ENCODE data around the gene CRIM1.

The CRIM1 gene

DNA sequence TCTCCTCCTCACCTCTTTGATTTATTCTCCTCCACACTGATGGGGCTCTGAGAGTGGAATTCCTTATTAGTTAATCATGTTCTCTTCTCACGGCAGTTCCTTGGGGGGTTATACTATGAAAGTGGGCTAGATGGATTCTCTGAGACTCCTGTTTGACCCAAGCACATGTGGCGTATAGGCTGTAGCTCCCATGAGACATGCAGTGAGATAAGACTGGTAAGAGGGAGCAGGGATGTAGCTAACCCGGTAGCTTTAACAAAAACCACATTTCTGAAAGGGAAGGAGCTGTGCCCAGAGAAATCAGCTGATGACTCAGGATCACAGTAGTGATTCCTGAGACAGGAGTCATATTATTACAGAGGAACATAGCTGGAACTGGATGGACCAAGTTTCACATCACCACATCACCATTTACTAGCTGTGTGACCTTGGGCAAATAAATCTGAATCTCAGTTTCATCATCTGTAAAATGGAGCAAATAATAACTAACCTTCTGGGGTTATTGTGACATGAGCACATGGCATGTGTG, 82.9 kb downstream of the CRIM1 start:
- no peak overlapping the region for H2AFZ ChIP-seq (ENCODE audit: low read depth, low read length)
- no peaks in the 10 kb centered on the region for H3K4me1 ChIP-seq (ENCODE audit: insufficient read depth, low read length)
- no peaks in the 10 kb centered on the region for H3K9me3 ChIP-seq (ENCODE audit: low read length)
- H3K36me3 ChIP-seq (ENCODE audit: insufficient read depth, low read length): peaks cover 3% of the 10 kb centered on the region
- no peaks in the 10 kb centered on the region for H3K27me3 ChIP-seq (ENCODE audit: insufficient read depth, low read length)
- H3K4me3 ChIP-seq (ENCODE audit: low read length): no peak overlapping the region

DNA sequence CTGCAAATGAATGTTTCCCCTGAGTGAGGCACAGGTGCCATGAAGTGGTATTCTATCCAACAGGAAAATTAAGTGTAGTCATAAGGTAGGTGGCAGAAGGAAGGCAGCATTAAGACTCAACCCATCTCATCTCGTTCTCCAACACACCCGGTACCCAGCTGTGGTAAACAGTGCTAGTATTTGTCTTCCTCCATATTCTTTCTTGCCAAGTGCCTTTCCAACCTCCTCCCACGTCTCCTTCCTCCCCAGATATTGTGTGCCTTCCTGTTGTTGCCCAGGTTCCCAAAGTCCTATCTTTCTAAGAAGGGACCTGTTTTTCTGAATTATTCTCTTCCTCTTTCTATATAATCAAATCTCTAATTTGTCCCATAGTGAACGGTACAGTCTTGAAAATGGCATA, 83.5 kb downstream of the CRIM1 start:
- no peaks in the 10 kb centered on the region for H3K4me1 ChIP-seq (ENCODE audit: insufficient read depth, low read length)
- H3K9me3 ChIP-seq (ENCODE audit: low read length): no peaks in the 10 kb centered on the region
- no peak overlapping the region for H3K4me3 ChIP-seq (ENCODE audit: low read length)

DNA sequence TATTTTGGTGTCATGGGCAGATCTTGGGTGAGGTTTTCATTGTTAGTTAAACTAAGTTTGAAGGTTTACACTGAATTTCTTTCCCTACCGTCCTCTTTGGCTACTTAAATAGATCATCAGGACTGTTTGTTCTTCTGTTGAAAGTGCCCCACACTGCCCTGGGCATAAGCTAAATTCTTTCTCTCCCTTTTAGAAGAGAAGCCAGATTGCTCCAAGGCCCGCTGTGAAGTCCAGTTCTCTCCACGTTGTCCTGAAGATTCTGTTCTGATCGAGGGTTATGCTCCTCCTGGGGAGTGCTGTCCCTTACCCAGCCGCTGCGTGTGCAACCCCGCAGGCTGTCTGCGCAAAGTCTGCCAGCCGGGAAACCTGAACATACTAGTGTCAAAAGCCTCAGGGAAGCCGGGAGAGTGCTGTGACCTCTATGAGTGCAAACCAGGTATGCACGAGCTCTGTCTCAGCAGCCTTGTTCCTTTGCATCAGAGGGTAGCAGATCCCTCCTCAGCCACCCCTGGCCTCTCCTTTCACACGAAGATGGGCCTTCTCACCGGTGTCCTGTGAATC, 85.6 kb downstream of the CRIM1 start:
- Histone ChIP-seq H3K36me3 (ENCODE audit: insufficient read depth, low read length) (peaks cover 7% of the 10 kb centered on the region), H3K27me3 (ENCODE audit: insufficient read depth, low read length) (no peaks in the 10 kb centered on the region), H3K9me3 (ENCODE audit: low read length) (no peaks in the 10 kb centered on the region), H3K4me1 (ENCODE audit: insufficient read depth, low read length) (peaks cover 5% of the 10 kb centered on the region), H2AFZ (ENCODE audit: low read depth, low read length) (no peak overlapping the region), H3K4me3 (ENCODE audit: low read length) (no peak overlapping the region)

More for the DNA sequence above, 83.5 kb downstream of the CRIM1 start:
- H3K27me3 ChIP-seq (ENCODE audit: insufficient read depth, low read length): no peaks in the 10 kb centered on the region
- peaks cover 7% of the 10 kb centered on the region for H3K36me3 ChIP-seq (ENCODE audit: insufficient read depth, low read length)
- no peak overlapping the region for H2AFZ ChIP-seq (ENCODE audit: low read depth, low read length)

DNA sequence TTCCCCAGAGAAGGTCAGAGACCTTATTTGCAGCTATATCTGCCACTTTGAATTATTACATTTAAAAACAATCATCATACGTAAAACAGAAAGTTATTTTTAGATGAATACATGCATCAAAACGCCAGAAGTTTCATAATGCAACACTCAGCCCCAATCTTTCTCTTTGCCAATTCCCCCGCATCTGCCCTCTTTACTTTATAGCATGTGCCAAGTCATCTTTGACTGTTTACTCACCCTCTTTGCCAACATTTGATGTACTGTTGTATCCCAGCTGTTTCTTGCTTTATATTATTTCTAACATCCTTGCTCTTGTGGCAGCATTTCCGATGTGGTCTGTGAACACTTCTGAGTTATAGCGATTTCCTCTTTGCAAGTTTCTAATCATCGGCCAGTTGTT, 86.2 kb downstream of the CRIM1 start:
- Histone ChIP-seq H3K4me1 (ENCODE audit: insufficient read depth, low read length) (peaks cover 5% of the 10 kb centered on the region), H3K9me3 (ENCODE audit: low read length) (no peaks in the 10 kb centered on the region), H3K4me3 (ENCODE audit: low read length) (no peak overlapping the region), H3K27me3 (ENCODE audit: insufficient read depth, low read length) (no peaks in the 10 kb centered on the region), H2AFZ (ENCODE audit: low read depth, low read length) (no peak overlapping the region), H3K36me3 (ENCODE audit: insufficient read depth, low read length) (peaks cover 7% of the 10 kb centered on the region)

DNA sequence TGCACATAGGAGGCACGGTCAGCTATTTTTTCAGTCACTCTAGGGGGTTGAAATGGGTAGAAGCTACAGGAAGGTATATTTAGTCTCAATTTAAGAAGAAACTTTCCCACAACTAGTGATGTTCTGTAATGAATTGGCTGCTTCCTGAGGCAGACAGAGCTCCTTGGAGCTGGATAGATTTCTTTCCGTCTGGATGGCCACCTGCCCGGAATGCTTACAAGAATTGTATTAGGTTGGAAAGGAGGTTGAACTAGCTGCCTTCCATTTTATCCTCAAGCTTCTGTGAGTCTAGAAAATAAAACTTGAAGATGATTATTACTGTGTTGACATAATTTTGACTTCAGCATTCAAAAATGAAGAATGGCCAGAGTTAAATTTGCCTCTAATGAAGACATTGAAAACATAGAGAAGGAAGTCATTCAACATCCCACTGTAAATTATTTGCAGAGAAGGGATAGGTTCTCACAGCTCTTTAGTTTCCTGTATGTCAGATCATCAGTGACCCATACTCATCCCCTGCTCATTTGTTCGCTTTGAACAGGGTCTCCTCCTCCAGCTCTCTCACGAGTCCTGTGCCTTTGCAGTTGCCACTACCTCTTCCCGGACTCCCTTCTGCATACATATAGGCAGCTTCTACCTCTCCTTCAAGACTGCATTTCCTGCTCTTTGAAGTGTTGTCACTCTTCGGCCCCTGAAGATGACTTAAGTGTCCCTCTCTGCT, 88.8 kb downstream of the CRIM1 start:
- H3K4me1 ChIP-seq (ENCODE audit: insufficient read depth, low read length): peaks cover 5% of the 10 kb centered on the region
- no peaks in the 10 kb centered on the region for H3K27me3 ChIP-seq (ENCODE audit: insufficient read depth, low read length)
- H3K36me3 ChIP-seq (ENCODE audit: insufficient read depth, low read length): peaks cover 7% of the 10 kb centered on the region
- H3K9me3 ChIP-seq (ENCODE audit: low read length): no peaks in the 10 kb centered on the region
- no peak overlapping the region for H2AFZ ChIP-seq (ENCODE audit: low read depth, low read length)
- no peak overlapping the region for H3K4me3 ChIP-seq (ENCODE audit: low read length)

DNA sequence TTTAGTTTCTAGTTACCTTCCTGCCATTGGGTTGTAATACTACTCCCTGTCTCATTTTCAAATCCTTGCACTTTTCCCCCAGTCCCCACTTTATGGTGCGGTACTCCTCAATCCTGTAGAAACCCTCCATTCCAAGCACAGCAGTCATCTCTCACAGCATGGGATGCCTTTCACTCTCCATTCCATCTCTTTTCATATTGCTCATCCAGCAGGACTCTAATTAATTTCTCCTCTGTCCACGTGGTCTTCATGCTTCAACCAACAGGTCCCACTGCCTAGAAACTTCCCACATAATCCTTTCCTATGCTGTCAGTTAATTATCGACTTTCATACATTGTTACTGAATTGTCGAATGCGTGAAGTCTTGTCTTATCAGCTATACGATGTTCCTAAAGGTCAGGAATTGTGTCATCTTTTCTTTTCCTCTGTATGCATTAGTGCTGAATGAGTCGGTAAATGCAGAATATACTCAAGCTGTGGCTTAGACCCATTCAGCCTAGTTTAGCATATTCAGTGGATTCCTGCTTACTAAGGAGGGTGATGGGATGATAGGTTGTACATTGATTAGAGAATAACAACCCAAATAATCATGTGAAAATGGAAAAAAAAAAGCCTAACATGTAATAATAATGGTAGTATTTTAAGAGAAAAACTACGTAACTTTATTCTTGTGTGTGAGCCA, 89.7 kb downstream of the CRIM1 start:
- Histone ChIP-seq H3K36me3 (ENCODE audit: insufficient read depth, low read length) (peaks cover 7% of the 10 kb centered on the region), H3K4me1 (ENCODE audit: insufficient read depth, low read length) (peaks cover 5% of the 10 kb centered on the region), H3K9me3 (ENCODE audit: low read length) (no peaks in the 10 kb centered on the region), H3K4me3 (ENCODE audit: low read length) (no peak overlapping the region), H3K27me3 (ENCODE audit: insufficient read depth, low read length) (no peaks in the 10 kb centered on the region), H2AFZ (ENCODE audit: low read depth, low read length) (no peak overlapping the region)

DNA sequence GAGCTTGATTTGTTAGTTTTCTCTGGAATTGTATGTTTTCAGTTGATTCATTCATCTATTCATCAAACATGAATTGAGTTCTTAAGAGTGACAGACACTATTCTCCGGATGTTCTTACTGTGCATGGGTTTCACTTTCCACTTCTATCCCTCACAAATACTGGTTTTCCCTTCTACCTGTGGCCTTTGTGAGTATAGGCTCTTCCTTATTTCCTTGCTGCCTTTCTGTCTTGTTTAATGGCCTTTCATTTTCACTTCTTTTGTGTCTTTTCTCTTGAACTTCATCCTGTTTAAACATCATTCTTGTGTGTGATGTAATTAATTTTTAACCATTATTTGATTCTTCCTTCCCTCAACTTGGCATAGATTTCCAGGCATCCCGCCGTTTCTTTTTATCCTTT, 90.7 kb downstream of the CRIM1 start:
- Histone ChIP-seq H2AFZ (ENCODE audit: low read depth, low read length) (no peak overlapping the region), H3K27me3 (ENCODE audit: insufficient read depth, low read length) (no peaks in the 10 kb centered on the region), H3K36me3 (ENCODE audit: insufficient read depth, low read length) (peaks cover 7% of the 10 kb centered on the region), H3K9me3 (ENCODE audit: low read length) (no peaks in the 10 kb centered on the region), H3K4me3 (ENCODE audit: low read length) (no peak overlapping the region), H3K4me1 (ENCODE audit: insufficient read depth, low read length) (peaks cover 5% of the 10 kb centered on the region)

DNA sequence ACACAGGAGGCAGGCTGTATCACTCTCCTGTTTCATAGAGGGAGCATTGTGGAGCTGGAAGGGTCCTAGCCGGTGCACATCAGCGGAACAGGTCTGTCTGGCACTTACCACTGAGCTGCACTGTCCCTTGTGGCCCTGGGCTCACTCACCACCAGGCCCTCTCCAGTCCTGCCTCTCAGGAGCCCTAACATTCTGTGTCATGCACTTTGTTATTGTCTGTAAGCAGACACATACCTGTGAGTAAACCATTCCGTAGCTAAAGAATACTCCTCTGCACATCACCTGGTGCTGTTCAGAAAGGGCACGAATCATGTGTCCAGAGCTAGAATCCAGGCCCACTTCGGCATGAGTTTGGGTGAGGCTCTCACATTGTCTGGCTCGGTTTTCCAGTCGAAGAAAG, 93.6 kb downstream of the CRIM1 start:
- H2AFZ ChIP-seq (ENCODE audit: low read depth, low read length): no peak overlapping the region
- H3K27me3 ChIP-seq (ENCODE audit: insufficient read depth, low read length): no peaks in the 10 kb centered on the region
- peaks cover 5% of the 10 kb centered on the region for H3K4me1 ChIP-seq (ENCODE audit: insufficient read depth, low read length)
- H3K4me3 ChIP-seq (ENCODE audit: low read length): no peak overlapping the region
- H3K36me3 ChIP-seq (ENCODE audit: insufficient read depth, low read length): no peaks in the 10 kb centered on the region
- H3K9me3 ChIP-seq (ENCODE audit: low read length): no peaks in the 10 kb centered on the region

DNA sequence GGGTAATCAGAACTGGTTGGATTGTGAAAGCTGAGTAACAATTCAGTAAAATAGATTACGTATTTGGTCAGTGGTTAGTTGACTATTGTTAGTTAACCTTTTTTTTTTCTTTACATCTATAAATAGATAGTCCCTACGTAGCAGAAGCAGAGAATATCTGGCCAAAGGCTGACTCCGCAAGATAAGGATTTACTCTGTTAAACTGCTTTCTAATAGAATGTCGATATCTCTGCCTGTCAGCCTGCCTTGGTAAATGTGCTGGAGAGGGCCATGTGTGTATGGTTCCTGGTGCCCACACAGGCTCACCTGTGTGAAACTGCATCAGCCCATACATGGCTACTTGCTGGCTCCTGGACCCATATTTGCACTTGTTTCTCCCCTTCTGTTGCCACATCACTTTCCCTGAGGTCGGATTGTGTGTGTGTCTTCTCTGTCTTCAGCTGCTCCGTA, 94.4 kb downstream of the CRIM1 start:
- Histone ChIP-seq H3K27me3 (ENCODE audit: insufficient read depth, low read length) (no peaks in the 10 kb centered on the region), H3K9me3 (ENCODE audit: low read length) (no peaks in the 10 kb centered on the region), H2AFZ (ENCODE audit: low read depth, low read length) (no peak overlapping the region), H3K4me1 (ENCODE audit: insufficient read depth, low read length) (peaks cover 5% of the 10 kb centered on the region), H3K36me3 (ENCODE audit: insufficient read depth, low read length) (no peaks in the 10 kb centered on the region), H3K4me3 (ENCODE audit: low read length) (no peak overlapping the region)

DNA sequence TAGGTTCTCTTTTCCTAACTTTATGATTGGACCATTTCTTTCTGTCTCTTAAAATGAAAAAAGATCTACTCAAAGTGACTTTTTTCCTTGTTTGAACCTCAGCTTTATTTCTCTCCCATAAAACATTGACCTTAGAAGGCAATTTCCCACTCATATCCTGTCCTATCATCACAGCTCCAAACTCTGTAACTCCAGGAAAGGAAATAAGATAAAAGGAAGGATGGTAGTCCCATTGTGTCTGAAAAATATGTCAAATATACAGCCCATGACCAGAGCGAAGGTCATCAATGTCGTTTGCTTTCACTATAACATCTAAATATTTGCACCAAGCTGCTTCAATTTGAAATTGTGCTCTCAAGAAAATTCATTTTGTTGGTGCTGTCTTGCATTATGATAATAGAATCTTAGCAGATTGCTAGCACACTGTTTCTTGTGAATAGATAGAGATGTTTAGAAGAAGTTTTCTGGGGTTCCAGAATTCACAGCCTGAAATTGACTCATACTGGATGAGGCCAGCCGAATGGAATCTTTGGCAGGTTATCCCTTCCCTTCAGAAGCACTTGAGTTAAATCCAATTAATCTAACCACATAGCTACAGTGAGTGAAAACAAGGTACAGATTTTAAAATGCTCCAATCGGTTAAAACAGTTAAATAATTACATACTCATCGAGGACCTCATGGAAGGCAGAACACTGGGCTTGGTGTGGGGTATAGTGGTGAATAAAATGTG, 95.1 kb downstream of the CRIM1 start:
- H3K4me1 ChIP-seq (ENCODE audit: insufficient read depth, low read length): no peaks in the 10 kb centered on the region
- no peaks in the 10 kb centered on the region for H3K36me3 ChIP-seq (ENCODE audit: insufficient read depth, low read length)
- no peak overlapping the region for H3K4me3 ChIP-seq (ENCODE audit: low read length)
- H2AFZ ChIP-seq (ENCODE audit: low read depth, low read length): no peak overlapping the region
- no peaks in the 10 kb centered on the region for H3K27me3 ChIP-seq (ENCODE audit: insufficient read depth, low read length)
- H3K9me3 ChIP-seq (ENCODE audit: low read length): no peaks in the 10 kb centered on the region

DNA sequence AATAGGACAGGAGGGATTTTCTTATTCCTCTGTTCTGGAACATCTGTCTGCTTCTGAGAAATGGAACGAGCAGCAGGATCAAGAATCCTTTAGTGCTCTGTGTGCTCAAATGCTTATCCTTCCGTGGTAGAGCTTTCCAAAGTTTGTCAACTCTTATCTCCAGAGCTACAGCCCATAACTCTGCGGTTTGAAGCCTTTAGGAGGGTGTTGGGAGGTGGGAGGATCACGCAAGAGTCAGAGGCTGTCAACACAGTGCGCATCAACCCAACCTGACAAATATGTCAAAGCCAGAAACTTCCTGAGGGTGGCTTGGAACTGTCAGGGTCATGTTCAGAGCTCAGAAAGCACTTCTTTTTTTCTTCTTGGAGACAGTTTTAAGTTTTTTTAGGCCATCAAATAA, 95.9 kb downstream of the CRIM1 start:
- no peaks in the 10 kb centered on the region for H3K27me3 ChIP-seq (ENCODE audit: insufficient read depth, low read length)
- H2AFZ ChIP-seq (ENCODE audit: low read depth, low read length): no peak overlapping the region
- H3K4me3 ChIP-seq (ENCODE audit: low read length): no peak overlapping the region
- H3K9me3 ChIP-seq (ENCODE audit: low read length): no peaks in the 10 kb centered on the region
- no peaks in the 10 kb centered on the region for H3K4me1 ChIP-seq (ENCODE audit: insufficient read depth, low read length)
- H3K36me3 ChIP-seq (ENCODE audit: insufficient read depth, low read length): no peaks in the 10 kb centered on the region

DNA sequence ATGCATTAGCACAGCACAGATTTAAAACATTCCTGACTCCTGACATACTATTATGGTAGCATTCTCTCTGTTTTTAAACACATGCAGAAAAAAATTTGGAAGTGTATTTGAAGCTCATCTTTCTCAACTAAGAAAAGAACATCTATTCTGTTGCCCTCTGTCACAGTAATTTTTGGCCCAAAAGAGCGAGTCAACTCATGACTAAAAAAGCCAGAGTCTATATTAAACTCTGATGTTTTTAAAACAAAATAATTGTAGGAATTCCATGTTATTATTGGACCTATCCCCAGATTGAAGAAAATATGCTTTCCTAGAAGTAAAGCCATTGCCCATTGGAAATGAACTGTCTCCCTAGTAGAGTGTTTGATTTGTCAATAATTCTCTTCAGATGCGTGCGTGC, 96.7 kb downstream of the CRIM1 start:
- Histone ChIP-seq H3K9me3 (ENCODE audit: low read length) (no peaks in the 10 kb centered on the region), H2AFZ (ENCODE audit: low read depth, low read length) (no peak overlapping the region), H3K36me3 (ENCODE audit: insufficient read depth, low read length) (no peaks in the 10 kb centered on the region), H3K4me1 (ENCODE audit: insufficient read depth, low read length) (no peaks in the 10 kb centered on the region), H3K27me3 (ENCODE audit: insufficient read depth, low read length) (no peaks in the 10 kb centered on the region), H3K4me3 (ENCODE audit: low read length) (no peak overlapping the region)

DNA sequence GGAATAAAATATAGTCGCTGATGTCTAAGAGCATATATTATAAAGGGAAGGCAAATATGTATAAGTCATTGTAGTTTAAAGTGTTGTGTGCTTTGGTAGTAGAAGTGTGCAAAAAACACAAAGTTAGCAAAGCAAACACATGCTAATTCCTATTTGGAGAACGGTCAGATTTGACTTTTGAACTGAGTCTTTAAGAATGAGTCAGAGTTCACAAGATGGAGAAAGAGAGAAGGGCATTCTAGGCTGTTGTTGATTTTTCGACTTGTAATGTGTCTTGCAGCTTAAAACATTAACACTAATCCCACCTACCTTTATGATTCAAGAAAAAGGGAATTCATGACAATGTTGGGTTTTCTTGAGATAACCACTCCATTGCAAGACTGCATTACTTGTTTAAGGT, 98.1 kb downstream of the CRIM1 start:
- no peaks in the 10 kb centered on the region for H3K4me1 ChIP-seq (ENCODE audit: insufficient read depth, low read length)
- H3K9me3 ChIP-seq (ENCODE audit: low read length): no peaks in the 10 kb centered on the region
- no peak overlapping the region for H3K4me3 ChIP-seq (ENCODE audit: low read length)
- H3K27me3 ChIP-seq (ENCODE audit: insufficient read depth, low read length): no peaks in the 10 kb centered on the region
- H3K36me3 ChIP-seq (ENCODE audit: insufficient read depth, low read length): no peaks in the 10 kb centered on the region
- H2AFZ ChIP-seq (ENCODE audit: low read depth, low read length): no peak overlapping the region
